Measurements from ENCODE around the gene DPP10.
"Not testable (repeated sequence)": the region's sequence is repeated elsewhere in the genome, so short reads cannot be mapped to it uniquely, and the experiment has no call there.

DPP10 gene

GRCh38 chr2:114729026-114729425 lies 286.6 kb downstream of the DPP10 start:
- no peak for DNase-seq

- no peak for DNase-seq
Observed at GRCh38 chr2:114735126-114735525, 292.7 kb downstream of the DPP10 start.

DNA sequence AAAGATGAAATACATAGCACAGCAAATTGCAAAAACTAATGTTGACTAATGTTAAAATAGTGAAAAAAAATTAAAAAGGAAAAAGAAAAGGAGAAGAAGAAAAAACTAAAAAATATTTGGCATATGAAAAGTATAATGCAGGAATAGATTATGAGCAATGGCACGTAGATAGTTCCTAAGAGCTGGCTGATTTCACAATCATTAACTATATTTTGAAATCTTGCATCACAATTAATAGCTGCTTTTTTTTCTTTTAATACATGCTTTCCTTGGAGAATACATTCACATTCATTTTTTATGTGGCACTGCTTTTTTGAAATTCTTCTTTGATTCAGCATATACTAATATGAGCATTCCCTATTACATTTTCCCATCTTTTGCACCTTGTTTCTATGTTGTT lies 299.8 kb downstream of the DPP10 start:
- no peak for DNase-seq

DNA sequence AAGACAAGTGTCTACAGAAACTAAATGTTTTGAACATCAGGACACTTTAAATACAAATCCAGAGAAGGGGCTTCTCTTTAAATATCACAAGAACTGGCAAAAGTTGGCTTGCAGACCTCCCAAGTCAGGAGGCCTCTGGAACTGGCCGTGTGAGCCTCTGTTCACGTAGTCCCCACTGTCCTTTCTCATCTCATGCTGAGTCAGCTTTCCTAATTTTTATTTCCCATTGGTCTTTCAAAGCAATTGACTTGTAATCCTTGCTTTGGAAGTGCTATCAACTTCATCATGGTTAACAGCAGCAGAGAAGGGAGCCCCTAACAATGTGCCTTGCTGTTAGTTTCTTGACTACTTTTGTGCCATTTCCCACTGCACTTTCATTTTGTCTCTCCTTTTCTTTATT lies 303.3 kb downstream of the DPP10 start:
- no peak for DNase-seq

GRCh38 chr2:114748175-114748574 lies 305.7 kb downstream of the DPP10 start:
- DNase-seq: not testable (repeated sequence)

DNA sequence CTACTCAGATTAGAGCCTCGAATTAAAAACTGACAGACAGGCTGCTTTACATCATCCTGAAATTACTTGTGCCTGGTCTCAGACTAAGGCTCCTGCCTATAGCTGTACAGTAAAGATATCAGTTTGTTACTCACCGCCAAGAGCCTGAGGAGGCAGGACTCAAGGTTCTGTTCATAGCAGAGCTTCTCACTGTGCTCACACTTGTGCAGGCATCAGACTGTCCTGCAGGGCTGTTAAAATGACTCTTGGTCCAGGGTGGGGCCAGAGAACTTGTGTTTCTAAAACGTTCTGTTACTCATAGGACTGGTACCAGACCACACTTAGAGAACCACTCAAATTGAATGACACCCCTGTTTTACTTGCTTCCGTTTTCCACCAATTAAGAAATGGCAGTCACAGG lies 310.0 kb downstream of the DPP10 start:
- no peak for DNase-seq

- DNase-seq: no peak
Observed at GRCh38 chr2:114753145-114753544, 310.7 kb downstream of the DPP10 start.

- DNase-seq: no peak
Observed at GRCh38 chr2:114754907-114755563, 312.6 kb downstream of the DPP10 start.

DNA sequence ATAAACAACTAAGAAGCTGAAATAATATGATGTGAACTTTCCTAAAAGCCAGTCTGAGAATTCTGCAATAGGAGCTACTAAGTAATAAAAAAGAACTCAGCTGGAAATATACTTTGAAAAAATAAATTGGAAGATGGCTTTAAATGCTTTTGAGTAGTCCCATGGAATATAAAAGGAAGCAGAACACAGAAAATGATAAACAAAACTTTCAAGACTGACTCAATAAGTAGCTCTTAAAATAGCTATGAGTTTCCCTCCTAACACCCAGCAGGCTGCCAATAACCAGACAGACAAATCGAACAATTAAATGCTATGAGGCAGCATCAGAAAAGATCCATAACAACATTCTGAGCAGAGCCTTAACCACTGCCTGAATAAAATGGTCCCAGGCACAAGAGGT lies 319.9 kb downstream of the DPP10 start:
- DNase-seq: no peak

DNA sequence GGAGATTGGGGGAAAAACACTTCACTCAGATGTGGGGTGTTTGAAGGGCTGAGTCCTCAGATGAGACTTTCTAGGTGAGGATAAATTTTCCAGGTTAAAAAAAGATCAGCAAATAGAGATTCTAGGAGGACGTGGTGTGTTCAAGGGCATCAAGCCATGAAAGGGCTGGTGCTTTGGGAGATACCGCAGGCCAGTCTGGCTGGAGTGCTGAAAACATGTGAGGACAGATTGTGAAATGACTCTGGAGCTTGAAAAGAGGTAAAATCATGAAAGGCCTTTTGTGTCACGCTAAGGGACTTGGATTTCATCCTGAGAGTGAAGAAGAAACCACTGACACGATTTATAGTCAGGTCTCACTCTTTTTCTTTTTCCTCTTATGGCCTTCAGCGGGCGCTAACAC lies 320.5 kb downstream of the DPP10 start:
- DNase-seq: no peak

DNA sequence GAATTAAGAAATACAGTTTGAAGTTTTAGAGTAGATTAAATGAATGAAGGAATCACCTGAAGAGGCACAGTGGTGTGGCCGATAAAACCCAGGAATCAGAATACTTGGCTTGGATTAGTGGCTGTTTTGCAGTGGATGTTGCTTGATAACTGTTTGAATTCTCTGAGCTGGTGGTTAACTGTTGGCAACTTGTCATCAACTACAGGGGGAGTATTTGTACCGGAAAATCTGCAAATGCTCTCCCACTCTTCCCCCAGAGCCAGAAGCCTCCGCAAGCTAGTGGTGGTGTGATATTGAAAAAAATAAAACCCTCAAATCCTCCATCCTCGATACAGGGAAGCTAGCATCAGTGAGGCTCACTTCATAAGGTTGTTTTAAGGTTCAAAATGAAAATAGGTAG lies 326.7 kb downstream of the DPP10 start:
- no peak for DNase-seq

- DNase-seq: no peak
Observed at GRCh38 chr2:114769991-114770390, 327.6 kb downstream of the DPP10 start.

- no peak for DNase-seq
Observed at GRCh38 chr2:114784046-114784445, 341.6 kb downstream of the DPP10 start.

DNA sequence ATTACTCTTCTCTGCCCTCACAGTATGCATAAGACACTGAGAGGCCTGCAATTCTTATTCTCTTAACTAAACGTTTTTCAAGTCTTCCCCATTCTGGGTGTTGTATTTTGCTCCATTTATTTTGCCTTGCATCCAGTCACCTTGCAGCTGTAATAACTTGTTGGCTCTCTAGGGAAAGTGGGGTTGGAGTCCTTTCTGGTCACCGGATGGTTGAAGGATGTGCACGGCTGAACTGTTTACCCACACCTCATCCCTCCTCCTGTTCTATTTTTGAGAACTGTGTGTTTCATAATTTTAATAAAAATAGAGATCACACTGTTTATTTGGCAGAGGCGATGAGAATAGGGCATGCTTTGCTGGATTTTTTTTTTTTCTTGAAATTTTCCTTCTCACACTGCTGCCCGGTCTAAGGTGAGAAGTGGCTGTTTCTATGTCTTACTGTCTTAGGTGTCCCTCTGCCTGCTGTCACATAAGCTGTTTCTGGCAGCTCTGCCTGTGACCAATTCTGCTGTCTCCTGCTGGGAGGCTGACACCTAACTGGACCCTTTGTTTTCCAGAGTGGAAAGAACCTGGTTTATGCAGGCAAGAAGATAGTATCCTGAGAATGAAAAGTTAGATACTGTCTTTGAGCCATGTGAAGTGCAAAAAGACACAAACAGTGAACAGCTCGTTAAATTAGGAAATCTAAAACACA lies 342.6 kb downstream of the DPP10 start:
- DNase-seq: no peak

GRCh38 chr2:114786901-114787300 lies 344.5 kb downstream of the DPP10 start:
- DNase-seq: no peak

- no peak for DNase-seq
Observed at GRCh38 chr2:114787486-114787885, 345.0 kb downstream of the DPP10 start.

DNA sequence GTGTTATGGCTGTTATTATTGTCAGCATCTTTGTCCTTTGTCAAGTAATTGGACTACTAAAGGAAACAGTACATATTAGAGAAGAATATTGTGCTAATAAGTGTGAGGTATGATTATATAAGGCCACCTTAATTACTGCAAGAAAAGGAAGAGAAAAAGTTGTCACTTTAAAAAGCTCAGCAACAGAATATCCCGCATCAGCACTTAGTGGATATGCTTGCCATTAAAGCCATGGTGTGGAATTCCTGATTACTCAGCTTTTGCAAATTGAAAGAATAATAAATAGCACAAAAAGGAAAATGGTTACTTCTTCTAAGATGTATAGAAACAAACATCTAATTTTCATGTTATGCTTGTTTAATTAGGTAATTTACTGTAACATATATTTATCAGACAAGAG lies 347.5 kb downstream of the DPP10 start:
- no peak for DNase-seq

GRCh38 chr2:114797540-114797939 lies 355.1 kb downstream of the DPP10 start:
- DNase-seq: no peak

- DNase-seq: no peak
Observed at GRCh38 chr2:114797942-114798341, 355.5 kb downstream of the DPP10 start.

DNA sequence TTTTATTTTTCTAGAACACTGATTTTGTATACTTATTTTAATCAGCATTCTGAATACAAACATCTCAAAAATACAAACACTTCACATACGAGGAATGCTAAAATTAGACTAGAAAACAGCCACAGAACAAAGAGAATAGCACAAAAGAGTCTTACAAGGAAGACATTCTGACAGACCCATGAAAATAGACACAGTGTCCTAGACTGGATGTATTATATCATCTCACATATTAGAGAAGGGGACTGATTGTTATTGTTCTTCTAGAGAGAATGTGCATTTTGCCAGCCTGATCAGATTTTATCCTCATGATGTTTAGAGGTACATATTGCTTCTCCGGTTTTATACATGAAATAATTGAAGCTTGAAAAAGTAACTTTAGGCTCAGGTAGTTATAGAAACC lies 357.9 kb downstream of the DPP10 start:
- DNase-seq: no peak

DNA sequence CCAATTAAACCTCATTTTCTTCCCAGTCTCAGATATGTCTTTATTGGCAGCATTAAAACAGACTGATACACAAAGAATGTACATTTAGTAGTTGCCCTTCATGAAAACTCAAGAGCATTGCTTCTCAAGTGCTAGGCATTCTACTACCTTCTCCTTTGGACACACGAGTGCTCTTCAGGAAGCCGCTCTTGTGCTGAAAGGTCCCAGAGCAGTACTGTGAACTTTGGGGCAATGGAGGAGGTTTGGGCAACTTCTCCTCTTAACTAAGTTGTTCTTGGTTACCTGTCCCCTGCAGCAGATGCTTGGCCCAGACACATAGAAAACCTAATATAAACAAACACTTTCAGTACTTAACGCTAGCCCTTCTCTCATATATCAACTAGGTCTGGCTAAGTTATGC lies 362.8 kb downstream of the DPP10 start:
- no peak for DNase-seq

DNA sequence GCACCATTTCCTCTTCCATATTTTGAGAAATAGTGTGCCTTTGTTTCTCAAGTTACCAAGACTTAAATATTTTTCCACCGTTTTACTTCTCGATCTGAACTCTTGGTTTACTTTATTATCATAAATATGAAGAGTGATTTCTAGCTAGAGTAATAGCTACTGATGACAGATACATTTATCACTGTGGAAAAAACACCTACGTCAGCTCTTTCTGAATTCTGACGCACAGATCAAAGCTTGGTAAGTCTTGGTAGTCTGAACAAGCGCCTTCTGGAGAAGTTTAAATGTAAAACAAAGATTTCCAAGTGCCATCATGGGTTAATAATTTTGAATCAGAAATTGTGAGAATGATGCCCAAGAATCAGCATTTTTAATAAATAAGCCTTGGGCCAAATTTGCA lies 367.7 kb downstream of the DPP10 start:
- DNase-seq: no peak

- DNase-seq: no peak
Observed at GRCh38 chr2:114812261-114812660, 369.8 kb downstream of the DPP10 start.

GRCh38 chr2:114814355-114814754 lies 371.9 kb downstream of the DPP10 start:
- no peak for DNase-seq

- DNase-seq: no peak
Observed at GRCh38 chr2:114821055-114821454, 378.6 kb downstream of the DPP10 start.

Data from SIG-M5 (cell line).